Testis (tissue), 3 donors: ENCODE results near the gene PIK3R4. TPM values are rescaled to one million over a fixed set of nuclear protein-coding genes. Genes with fewer than 3 reads are reported as not detected.

Experiments
- DNase-seq: peaks from one replicate; pipeline ENCODE4 v3.0.0-alpha.2; 2019
- H3K27ac ChIP-seq, 2 donors: fragments of 200-600 bp; sonication (generic); one replicate each; pipeline ENCODE4 v1.5.1; 2019
- H3K27me3 ChIP-seq: fragments of 200-600 bp; sonication (generic); one replicate; pipeline ENCODE4 v1.5.1; 2019
- H3K36me3 ChIP-seq: fragments of 200-600 bp; sonication (generic); one replicate; pipeline ENCODE4 v1.5.1; 2017; ENCODE audit warnings: low read depth; ENCODE audit errors: missing control alignments
- H3K4me1 ChIP-seq: fragments of 200-600 bp; sonication (generic); one replicate; pipeline ENCODE4 v1.5.1; 2019
- H3K4me3 ChIP-seq, 2 donors: fragments of 200-600 bp; sonication (generic); one replicate each; pipeline ENCODE4 v1.5.1; 2017 to 2019
- H3K9me3 ChIP-seq: fragments of 200-600 bp; sonication (generic); one replicate; pipeline ENCODE4 v1.5.1; 2017
- CTCF ChIP-seq, 3 experiments: fragments of 450-650 bp in 2 of 3; fragments of 200-600 bp in 1 of 3; sonication (generic) in 1 of 3; IDR thresholded peaks; one replicate each; pipeline ENCODE4 v1.5.1; 2016 to 2019; ENCODE audit warnings: antibody characterized with exemption in 3 of 3, mild to moderate bottlenecking in 2 of 3, moderate library complexity in 1 of 3
- POLR2A ChIP-seq: fragments of 450-650 bp; IDR thresholded peaks from one replicate; pipeline ENCODE4 v1.6.1; 2017; ENCODE audit warnings: antibody characterized with exemption, mild to moderate bottlenecking, moderate library complexity
- WGBS, 2 donors: methylation state at CpG; one replicate each; pipeline ENCODE4 v1.1.5; 2018; 5-methylcytosine and 5-hydroxymethylcytosine counted together
- intact Hi-C: fragments of 100-400 bp; cut with DNase I; formaldehyde crosslinking; loops from one replicate; pipeline ENCODE4 v1.15.1; 2023; ENCODE audit warnings: low total_unique reads
- polyA plus RNA-seq: library from polyadenylated mRNA; stranded (reverse); fragments of 350-450 nt; fragmentation: Illumina TruSeq; extraction: RNeasy Lipid Tissue Mini Kit (QIAGEN cat#74804); gene quantifications from one replicate; pipeline ENCODE4 v1.2.3, GENCODE V29; 2014; ENCODE audit warnings: low read depth, low replicate concordance; ENCODE audit not compliant: insufficient read depth
- total RNA-seq, 2 donors: library from RNA; depleted of rRNA; stranded (reverse); fragments of >200 nt; gene quantifications; one replicate each; pipeline ENCODE4 v1.2.3, GENCODE V29; 2016

PIK3R4 gene
- total and polyA plus RNA-seq, 3 donors from 2014 or later = 35.0 to 56.1 (median 52.5) TPM

DNA sequence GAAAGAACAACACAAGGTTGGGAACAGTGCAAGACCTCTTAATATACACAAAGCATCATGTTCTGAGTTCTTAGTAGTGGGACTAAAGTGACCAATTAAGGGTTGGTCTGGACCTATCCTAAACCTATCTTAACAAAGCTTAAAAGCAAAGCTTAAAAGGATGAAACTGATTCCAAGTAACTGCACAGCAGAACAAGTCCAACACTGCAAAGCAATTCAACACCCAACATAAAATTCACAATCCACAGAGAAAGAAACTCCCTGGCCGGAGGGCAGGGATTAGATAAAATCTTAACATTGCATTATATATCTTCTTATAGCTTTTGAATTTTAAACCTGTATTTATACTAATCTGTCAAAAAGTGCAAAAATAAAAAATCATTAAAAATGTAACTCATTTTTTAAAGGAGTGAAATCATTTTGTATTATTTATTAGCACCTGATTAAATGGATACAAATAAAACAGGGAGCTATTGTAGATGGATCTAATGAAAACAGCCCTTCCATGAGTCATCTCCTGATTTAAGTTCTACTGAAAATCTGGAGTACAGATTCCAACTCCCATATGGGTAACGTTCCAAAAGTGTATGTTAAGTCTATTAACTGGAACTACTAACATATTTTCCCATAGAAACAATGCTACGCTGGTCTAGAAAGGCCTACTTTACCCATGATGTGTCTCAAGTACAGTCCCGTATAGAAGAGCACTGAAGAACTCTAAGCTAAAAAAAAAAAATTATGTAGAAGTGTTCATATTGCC is 34.9 kb downstream of the PIK3R4 start:
- WGBS, 2 donors = 88 to 93% methylated on average over 4 of the region's 4 CpGs
- H3K4me1 ChIP-seq = no peaks in the 10 kb centered on the region
- no peaks in the 10 kb centered on the region for H3K36me3 ChIP-seq
- no peak for DNase-seq
- H3K9me3 ChIP-seq = no peaks in the 10 kb centered on the region
- no peaks in the 10 kb centered on the region for H3K27me3 ChIP-seq
- TF ChIP-seq CTCF (IDR thresholded peaks at IDR 0.05) (no peak), POLR2A (no peak)
- intact Hi-C loops = no loop called here
- no peak overlapping the region for H3K4me3 ChIP-seq
- H3K27ac ChIP-seq = no peak overlapping the region

- no peak for TF ChIP-seq CTCF (IDR thresholded peaks at IDR 0.05)
- no peak for TF ChIP-seq POLR2A
- H3K27me3 ChIP-seq = no peaks in the 10 kb centered on the region
- H3K4me1 ChIP-seq = no peaks in the 10 kb centered on the region
- WGBS, 2 donors = 62 to 75% methylated on average over 1 of the region's 1 CpG
- no peaks in the 10 kb centered on the region for H3K9me3 ChIP-seq
- H3K4me3 ChIP-seq = no peak overlapping the region
- no peak overlapping the region for H3K27ac ChIP-seq
- H3K36me3 ChIP-seq = no peaks in the 10 kb centered on the region
- intact Hi-C loops = no loop called here
- DNase-seq = no peak
These were observed 37.0 kb downstream of the PIK3R4 start for GRCh38 chr3:130709671-130710070.

DNA sequence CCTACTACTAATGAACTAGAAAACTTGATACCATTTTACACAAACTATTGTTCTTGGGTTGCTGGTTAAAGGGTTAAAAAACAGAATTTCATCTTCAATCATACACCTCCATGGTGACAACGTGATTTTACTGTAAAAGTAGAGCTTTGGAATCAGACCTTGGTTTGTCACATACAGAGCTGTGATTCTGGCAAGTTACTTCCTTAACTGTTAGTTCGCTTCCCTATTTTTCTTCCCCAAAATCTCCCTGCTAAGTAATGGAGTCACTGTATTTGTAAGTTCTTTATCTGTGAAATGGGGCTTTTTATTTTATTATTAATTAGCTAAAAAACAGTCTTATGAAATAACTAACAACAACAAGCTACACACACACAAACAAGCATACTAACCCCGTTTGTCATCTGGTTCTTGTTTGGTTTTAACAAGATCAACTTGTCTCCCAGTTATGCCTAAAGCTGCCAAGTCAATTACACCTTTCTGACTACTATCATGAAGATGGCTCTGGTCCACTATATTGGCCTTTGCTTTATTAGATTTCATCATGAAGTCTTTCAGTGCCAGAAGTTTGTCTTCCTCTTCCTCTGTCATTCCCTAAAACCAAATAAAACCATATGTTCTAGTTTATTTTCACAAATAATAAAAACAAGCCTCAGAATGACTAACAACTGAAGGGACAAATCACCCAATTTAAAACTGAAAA is 38.6 kb downstream of the PIK3R4 start:
- WGBS, 2 donors = 77 to 84% methylated on average over 3 of the region's 3 CpGs

DNA sequence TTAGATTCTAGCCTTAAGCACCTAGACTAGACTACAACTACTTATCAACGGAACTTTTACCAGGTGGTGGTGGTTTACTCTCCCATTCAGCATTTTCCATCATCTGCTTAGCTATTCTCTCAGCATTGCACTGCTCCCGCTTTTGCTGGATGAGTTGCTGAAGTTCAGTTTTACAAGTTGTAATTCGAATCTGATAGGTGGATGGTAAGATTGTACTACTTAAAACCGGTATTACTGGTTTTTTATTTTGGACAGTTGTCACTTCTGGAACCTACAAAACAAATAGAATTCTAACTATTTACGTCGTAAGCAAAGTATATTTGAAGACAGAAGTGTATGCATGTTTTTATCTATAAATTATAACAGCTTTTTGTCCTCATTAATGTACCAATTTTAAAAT is 41.1 kb downstream of the PIK3R4 start:
- no peaks in the 10 kb centered on the region for H3K4me1 ChIP-seq
- no peak overlapping the region for H3K4me3 ChIP-seq
- no peaks in the 10 kb centered on the region for H3K27me3 ChIP-seq
- TF ChIP-seq CTCF (IDR thresholded peaks at IDR 0.05) (no peak), POLR2A (no peak)
- H3K27ac ChIP-seq = no peak overlapping the region
- no peaks in the 10 kb centered on the region for H3K36me3 ChIP-seq
- H3K9me3 ChIP-seq = no peaks in the 10 kb centered on the region
- WGBS, 2 donors = 85 to 97% methylated on average over 6 of the region's 6 CpGs
- no peak for DNase-seq
- intact Hi-C loops = no loop called here

More for the DNA sequence above, 38.6 kb downstream of the PIK3R4 start:
- TF ChIP-seq CTCF (IDR thresholded peaks at IDR 0.05) = no peak
- no peak for TF ChIP-seq POLR2A
- Histone ChIP-seq H3K4me1 (no peaks in the 10 kb centered on the region), H3K27me3 (no peaks in the 10 kb centered on the region), H3K27ac (no peak overlapping the region), H3K36me3 (no peaks in the 10 kb centered on the region), H3K9me3 (no peaks in the 10 kb centered on the region), H3K4me3 (no peak overlapping the region)
- intact Hi-C loops = no loop called here
- no peak for DNase-seq
